Measurements from ENCODE around the gene HDAC11.

- no peak for TF ChIP-seq EZH2 (IDR thresholded peaks at IDR 0.05; ENCODE audit: insufficient read depth, poor library complexity, severe bottlenecking)
- no peak for TF ChIP-seq EZH2phosphoT487 (IDR thresholded peaks at IDR 0.05; ENCODE audit: insufficient read depth, low read depth)
Measured at GRCh38 chr3:13519006-13519791, 39.1 kb downstream of the HDAC11 start.

All from GM23248 (cell line).